WTC11 (cell line): ENCODE data around the gene PLD2.
"Not testable (repeated sequence)": the region's sequence is repeated elsewhere in the genome, so short reads cannot be mapped to it uniquely, and the experiment has no call there.

Experiments used
- ATF6 ChIP-seq: sonication (generic); formaldehyde crosslinking; IDR thresholded peaks from 2 replicates; pipeline ENCODE4 v1.8.1; 2023; ENCODE audit warnings: mild to moderate bottlenecking, missing genetic modification reagents
- CREB1 ChIP-seq: sonication (generic); formaldehyde crosslinking; IDR thresholded peaks from 2 replicates; pipeline ENCODE4 v1.8.0; 2023; ENCODE audit warnings: mild to moderate bottlenecking, missing genetic modification reagents
- CTCF ChIP-seq: fragments of 200-600 bp; IDR thresholded peaks from 2 replicates; pipeline ENCODE4 v1.8.0; 2022; ENCODE audit warnings: antibody characterized with exemption
- E2F1 ChIP-seq: sonication (generic); formaldehyde crosslinking; IDR thresholded peaks from 2 replicates; pipeline ENCODE4 v1.8.0; 2022; ENCODE audit warnings: mild to moderate bottlenecking, missing genetic modification reagents
- ESRRA ChIP-seq: sonication (generic); formaldehyde crosslinking; IDR thresholded peaks from 2 replicates; pipeline ENCODE4 v1.8.1; 2022; ENCODE audit warnings: mild to moderate bottlenecking, missing genetic modification reagents, borderline replicate concordance
- FOXP4 ChIP-seq: sonication (generic); formaldehyde crosslinking; IDR thresholded peaks from 2 replicates; pipeline ENCODE4 v1.8.0; 2022; ENCODE audit warnings: mild to moderate bottlenecking, missing genetic modification reagents
- GABPB1 ChIP-seq: sonication (generic); formaldehyde crosslinking; IDR thresholded peaks from 2 replicates; pipeline ENCODE4 v1.8.1; 2023; ENCODE audit warnings: mild to moderate bottlenecking, missing genetic modification reagents
- TF ChIP-seq, protein P1 (sequence below): fragments of 250-450 bp; sonication (Bioruptor Pico); IDR thresholded peaks from 2 replicates; pipeline ENCODE4 v2.1.2; 2022; ENCODE audit warnings: mild to moderate bottlenecking, moderate library complexity
- TF ChIP-seq, protein P2 (sequence below): fragments of 250-450 bp; sonication (Bioruptor Pico); IDR thresholded peaks from 2 replicates; pipeline ENCODE4 v1.9.0; 2021; ENCODE audit warnings: mild to moderate bottlenecking
- TF ChIP-seq, protein P3 (sequence below): fragments of 250-450 bp; sonication (Bioruptor Pico); IDR thresholded peaks from 2 replicates; pipeline ENCODE4 v1.9.0; 2021; ENCODE audit warnings: mild to moderate bottlenecking, borderline replicate concordance

- not testable (repeated sequence) for TF ChIP-seq CTCF; ATF6 (CRISPR knock-in tag); ESRRA; FOXP4 (CRISPR knock-in tag); GABPB1; E2F1 (CRISPR knock-in tag); CREB1 (CRISPR knock-in tag)
- TF ChIP-seq, protein P1, sequence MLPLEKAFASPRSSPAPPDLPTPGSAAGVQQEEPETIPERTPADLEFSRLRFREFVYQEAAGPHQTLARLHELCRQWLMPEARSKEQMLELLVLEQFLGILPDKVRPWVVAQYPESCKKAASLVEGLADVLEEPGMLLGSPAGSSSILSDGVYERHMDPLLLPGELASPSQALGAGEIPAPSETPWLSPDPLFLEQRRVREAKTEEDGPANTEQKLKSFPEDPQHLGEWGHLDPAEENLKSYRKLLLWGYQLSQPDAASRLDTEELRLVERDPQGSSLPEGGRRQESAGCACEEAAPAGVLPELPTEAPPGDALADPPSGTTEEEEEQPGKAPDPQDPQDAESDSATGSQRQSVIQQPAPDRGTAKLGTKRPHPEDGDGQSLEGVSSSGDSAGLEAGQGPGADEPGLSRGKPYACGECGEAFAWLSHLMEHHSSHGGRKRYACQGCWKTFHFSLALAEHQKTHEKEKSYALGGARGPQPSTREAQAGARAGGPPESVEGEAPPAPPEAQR = not testable (repeated sequence)
- TF ChIP-seq, protein P2, sequence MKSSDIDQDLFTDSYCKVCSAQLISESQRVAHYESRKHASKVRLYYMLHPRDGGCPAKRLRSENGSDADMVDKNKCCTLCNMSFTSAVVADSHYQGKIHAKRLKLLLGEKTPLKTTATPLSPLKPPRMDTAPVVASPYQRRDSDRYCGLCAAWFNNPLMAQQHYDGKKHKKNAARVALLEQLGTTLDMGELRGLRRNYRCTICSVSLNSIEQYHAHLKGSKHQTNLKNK (CRISPR knock-in tag) = not testable (repeated sequence)
- TF ChIP-seq, protein P3, sequence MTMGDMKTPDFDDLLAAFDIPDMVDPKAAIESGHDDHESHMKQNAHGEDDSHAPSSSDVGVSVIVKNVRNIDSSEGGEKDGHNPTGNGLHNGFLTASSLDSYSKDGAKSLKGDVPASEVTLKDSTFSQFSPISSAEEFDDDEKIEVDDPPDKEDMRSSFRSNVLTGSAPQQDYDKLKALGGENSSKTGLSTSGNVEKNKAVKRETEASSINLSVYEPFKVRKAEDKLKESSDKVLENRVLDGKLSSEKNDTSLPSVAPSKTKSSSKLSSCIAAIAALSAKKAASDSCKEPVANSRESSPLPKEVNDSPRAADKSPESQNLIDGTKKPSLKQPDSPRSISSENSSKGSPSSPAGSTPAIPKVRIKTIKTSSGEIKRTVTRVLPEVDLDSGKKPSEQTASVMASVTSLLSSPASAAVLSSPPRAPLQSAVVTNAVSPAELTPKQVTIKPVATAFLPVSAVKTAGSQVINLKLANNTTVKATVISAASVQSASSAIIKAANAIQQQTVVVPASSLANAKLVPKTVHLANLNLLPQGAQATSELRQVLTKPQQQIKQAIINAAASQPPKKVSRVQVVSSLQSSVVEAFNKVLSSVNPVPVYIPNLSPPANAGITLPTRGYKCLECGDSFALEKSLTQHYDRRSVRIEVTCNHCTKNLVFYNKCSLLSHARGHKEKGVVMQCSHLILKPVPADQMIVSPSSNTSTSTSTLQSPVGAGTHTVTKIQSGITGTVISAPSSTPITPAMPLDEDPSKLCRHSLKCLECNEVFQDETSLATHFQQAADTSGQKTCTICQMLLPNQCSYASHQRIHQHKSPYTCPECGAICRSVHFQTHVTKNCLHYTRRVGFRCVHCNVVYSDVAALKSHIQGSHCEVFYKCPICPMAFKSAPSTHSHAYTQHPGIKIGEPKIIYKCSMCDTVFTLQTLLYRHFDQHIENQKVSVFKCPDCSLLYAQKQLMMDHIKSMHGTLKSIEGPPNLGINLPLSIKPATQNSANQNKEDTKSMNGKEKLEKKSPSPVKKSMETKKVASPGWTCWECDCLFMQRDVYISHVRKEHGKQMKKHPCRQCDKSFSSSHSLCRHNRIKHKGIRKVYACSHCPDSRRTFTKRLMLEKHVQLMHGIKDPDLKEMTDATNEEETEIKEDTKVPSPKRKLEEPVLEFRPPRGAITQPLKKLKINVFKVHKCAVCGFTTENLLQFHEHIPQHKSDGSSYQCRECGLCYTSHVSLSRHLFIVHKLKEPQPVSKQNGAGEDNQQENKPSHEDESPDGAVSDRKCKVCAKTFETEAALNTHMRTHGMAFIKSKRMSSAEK (CRISPR knock-in tag) = not testable (repeated sequence)
Observed at GRCh38 chr17:4832829-4833177, 25.9 kb downstream of the PLD2 start.
